Left ventricle myocardium inferior (tissue), 1 donor: ENCODE data around the gene NELFB. TPM values are rescaled to one million over a fixed set of nuclear protein-coding genes. Genes with fewer than 3 reads are reported as not detected.

Source experiments
- DNase-seq: peaks from one replicate; pipeline ENCODE4 v3.0.0-alpha.2; 2020
- H3K27ac ChIP-seq: fragments of 200-600 bp; replicated peaks from 2 replicates; pipeline ENCODE4 v1.8.0; 2021
- H3K27me3 ChIP-seq: fragments of 200-600 bp; 2 replicates; pipeline ENCODE4 v1.8.0; 2021; ENCODE audit warnings: low read depth
- H3K36me3 ChIP-seq: fragments of 200-600 bp; 2 replicates; pipeline ENCODE4 v1.8.0; 2021
- H3K4me1 ChIP-seq: fragments of 200-600 bp; 2 replicates; pipeline ENCODE4 v1.8.0; 2021
- H3K4me3 ChIP-seq: fragments of 200-600 bp; 2 replicates; pipeline ENCODE4 v1.8.0; 2021; ENCODE audit warnings: mild to moderate bottlenecking, moderate library complexity
- H3K9me3 ChIP-seq: fragments of 200-600 bp; replicated peaks from 2 replicates; pipeline ENCODE4 v1.8.0; 2021
- intact Hi-C: fragments of 100-400 bp; cut with micrococcal nuclease; formaldehyde crosslinking; loops from one replicate; pipeline ENCODE4 v1.11.0; 2022
- total RNA-seq: library from RNA; stranded (reverse); fragmentation: NEBNext Ultra II Directional; extraction: Animal tissue kit (Norgen Biotek cat#: 25700); gene quantifications from one replicate; pipeline ENCODE4 v1.2.1, GENCODE V29; 2021
- TF ChIP-seq, protein P1 (sequence below): fragments of 200-600 bp; IDR thresholded peaks from 2 replicates; pipeline ENCODE4 v1.8.0; 2021; ENCODE audit warnings: antibody characterized with exemption, mild to moderate bottlenecking, borderline replicate concordance
- donor health status: DM: no; HTN: yes; CAD: no; lungs with severe emphysema.

NELFB gene
- total RNA-seq, 1 donor from 2014 or later, result 35.2 TPM

GRCh38 chr9:137271696-137272076, 16.6 kb downstream of the NELFB start:
- Histone ChIP-seq H3K4me1 (peaks cover 91% of the 10 kb centered on the region), H3K36me3 (peaks cover 42% of the 10 kb centered on the region), H3K9me3 (no peaks in the 10 kb centered on the region), H3K27ac (peak overlapping the region; percentile 73), H3K27me3 (no peaks in the 10 kb centered on the region), H3K4me3 (no peak overlapping the region)
- DNase-seq, result no peak
- TF ChIP-seq, protein P1, sequence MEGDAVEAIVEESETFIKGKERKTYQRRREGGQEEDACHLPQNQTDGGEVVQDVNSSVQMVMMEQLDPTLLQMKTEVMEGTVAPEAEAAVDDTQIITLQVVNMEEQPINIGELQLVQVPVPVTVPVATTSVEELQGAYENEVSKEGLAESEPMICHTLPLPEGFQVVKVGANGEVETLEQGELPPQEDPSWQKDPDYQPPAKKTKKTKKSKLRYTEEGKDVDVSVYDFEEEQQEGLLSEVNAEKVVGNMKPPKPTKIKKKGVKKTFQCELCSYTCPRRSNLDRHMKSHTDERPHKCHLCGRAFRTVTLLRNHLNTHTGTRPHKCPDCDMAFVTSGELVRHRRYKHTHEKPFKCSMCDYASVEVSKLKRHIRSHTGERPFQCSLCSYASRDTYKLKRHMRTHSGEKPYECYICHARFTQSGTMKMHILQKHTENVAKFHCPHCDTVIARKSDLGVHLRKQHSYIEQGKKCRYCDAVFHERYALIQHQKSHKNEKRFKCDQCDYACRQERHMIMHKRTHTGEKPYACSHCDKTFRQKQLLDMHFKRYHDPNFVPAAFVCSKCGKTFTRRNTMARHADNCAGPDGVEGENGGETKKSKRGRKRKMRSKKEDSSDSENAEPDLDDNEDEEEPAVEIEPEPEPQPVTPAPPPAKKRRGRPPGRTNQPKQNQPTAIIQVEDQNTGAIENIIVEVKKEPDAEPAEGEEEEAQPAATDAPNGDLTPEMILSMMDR, result no peak
- intact Hi-C loops, result no loop called here

DNA sequence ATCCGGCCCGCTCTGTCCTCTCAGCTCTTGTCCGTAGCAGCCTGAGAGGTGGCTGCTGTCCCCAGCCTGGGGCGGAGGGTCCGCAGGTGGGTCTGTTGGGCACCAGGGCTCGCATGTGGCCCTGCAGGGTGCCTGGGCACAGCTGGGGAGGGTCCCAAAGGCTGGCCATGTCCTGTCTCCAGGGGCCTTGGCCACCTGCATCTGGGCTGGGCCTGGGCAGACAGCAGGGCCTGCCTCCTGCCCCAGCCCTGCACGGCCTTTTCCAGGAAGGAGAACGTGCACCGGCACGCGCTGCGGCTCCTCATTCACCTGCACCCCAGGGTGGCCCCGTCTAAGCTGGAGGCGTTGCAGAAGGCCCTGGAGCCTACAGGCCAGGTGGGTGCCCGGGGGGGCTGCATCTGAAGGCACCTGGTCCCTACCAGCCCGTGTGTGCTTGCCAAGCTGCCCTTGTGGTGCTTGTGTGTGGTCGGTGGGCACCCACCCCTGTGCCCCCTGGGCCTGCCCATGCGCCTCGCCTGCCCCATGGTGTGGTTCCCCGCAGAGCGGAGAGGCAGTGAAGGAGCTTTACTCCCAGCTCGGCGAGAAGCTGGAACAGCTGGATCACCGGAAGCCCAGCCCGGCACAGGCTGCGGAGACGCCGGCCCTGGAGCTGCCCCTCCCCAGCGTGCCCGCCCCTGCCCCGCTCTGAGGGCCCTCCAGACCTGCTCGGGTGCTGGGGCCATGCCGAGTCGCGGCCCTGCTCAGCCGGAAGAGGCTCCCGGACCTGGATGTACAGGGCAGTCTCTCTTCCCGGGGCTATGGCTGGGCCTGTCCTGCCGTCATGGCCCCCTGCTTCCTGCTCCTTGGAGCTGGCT, 17.3 kb downstream of the NELFB start:
- H3K9me3 ChIP-seq, result no peaks in the 10 kb centered on the region
- H3K4me1 ChIP-seq, result peaks cover 96% of the 10 kb centered on the region
- peaks cover 35% of the 10 kb centered on the region for H3K36me3 ChIP-seq
- H3K27ac ChIP-seq, result peak overlapping the region; percentile 73
- intact Hi-C loops, result no loop called here
- TF ChIP-seq, protein P1, result no peak
- H3K4me3 ChIP-seq, result no peak overlapping the region
- H3K27me3 ChIP-seq, result peaks cover 3% of the 10 kb centered on the region
- no peak for DNase-seq

DNA sequence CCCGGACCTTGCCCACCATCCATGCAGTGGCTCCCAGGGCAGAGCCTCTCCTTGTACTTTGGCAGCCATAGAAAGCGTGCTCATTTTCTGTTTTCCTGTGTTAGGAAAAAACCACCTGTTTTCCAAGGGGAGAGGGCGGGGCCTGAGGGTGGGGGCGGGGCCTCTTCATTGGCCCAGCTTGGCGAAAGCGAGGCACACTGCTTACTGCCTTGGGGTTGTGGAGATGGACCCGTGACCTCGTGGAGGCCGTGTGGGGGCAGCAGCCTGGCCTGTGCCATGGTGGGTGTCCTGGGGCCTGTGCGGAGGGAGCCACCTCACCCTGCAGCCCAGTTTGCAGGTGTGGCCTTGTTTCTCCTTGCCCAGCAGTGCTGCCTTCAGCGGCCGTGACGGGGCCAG, 18.0 kb downstream of the NELFB start:
- intact Hi-C loops, result no loop called here
- no peak for DNase-seq
- no peaks in the 10 kb centered on the region for H3K9me3 ChIP-seq
- H3K27ac ChIP-seq, result no peak overlapping the region
- TF ChIP-seq, protein P1, result no peak
- peaks cover 96% of the 10 kb centered on the region for H3K4me1 ChIP-seq
- H3K36me3 ChIP-seq, result peaks cover 30% of the 10 kb centered on the region
- H3K4me3 ChIP-seq, result no peak overlapping the region
- peaks cover 3% of the 10 kb centered on the region for H3K27me3 ChIP-seq

DNA sequence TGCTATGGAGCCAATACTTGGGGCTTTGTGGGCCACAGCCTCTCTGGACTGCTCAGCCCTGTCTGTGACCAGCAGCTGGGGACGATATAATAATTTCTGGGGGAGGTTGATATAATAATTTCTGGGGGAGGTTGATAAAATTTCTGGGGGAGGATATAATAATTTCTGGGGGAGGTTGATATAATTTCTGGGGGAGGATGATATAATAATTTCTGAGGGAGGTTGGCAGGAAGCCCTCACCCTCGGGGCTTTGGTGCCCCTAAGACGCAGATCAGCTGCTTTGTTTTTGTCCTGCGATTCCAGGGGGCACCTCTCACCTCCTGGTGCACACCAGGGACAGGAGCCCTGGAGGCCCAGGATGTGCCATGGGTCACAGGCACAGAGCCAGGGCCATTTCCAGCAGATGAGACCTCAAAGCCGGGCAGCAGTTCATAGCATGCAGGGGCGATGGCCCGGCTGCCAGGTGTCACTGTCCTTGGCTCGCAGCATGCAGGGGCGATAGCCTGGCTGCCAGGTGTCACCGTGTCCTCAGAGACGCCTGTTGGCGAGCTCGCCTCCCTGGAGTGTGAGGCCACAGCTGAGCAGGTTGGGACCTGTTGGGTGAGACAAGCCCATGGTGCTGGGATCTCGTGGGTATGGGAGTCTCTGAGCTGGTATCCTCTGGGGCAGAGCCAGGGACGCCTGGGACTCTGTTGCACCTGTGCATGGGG, 18.6 kb downstream of the NELFB start:
- intact Hi-C loops, result no loop called here
- no peaks in the 10 kb centered on the region for H3K9me3 ChIP-seq
- TF ChIP-seq, protein P1, result no peak
- peaks cover 6% of the 10 kb centered on the region for H3K27me3 ChIP-seq
- no peak overlapping the region for H3K4me3 ChIP-seq
- peaks cover 31% of the 10 kb centered on the region for H3K36me3 ChIP-seq
- peaks cover 96% of the 10 kb centered on the region for H3K4me1 ChIP-seq
- no peak for DNase-seq
- peak overlapping the region; percentile 99 for H3K27ac ChIP-seq

DNA sequence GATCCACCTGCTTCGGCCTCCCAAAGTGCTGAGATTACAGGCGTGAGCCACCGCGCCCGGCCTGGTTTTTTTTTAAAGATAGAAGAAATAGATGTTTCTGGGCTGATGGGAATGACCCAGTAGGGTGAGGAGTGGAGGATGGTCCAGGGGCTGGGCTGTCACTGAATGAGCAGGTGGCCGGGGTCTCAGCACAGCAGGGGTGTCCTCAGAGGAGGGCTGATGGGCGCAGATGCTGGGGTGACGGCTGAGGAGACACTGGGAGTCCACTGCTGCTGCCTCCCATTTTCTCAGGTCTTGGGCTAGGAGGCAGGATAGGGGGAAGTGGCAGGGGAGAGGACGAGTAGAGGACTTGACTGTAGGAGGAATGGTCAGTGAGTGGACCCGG, 20.1 kb downstream of the NELFB start:
- TF ChIP-seq, protein P1, result no peak
- H3K4me1 ChIP-seq, result peaks cover 96% of the 10 kb centered on the region
- DNase-seq, result no peak
- peaks cover 7% of the 10 kb centered on the region for H3K27me3 ChIP-seq
- no peaks in the 10 kb centered on the region for H3K9me3 ChIP-seq
- peaks cover 41% of the 10 kb centered on the region for H3K36me3 ChIP-seq
- no peak overlapping the region for H3K4me3 ChIP-seq
- intact Hi-C loops, result no loop called here
- H3K27ac ChIP-seq, result peak overlapping the region; percentile 99
